ENCODE results near the gene JMJD1C. TPM values are rescaled to one million over a fixed set of nuclear protein-coding genes. Genes with fewer than 3 reads are reported as not detected.
"Not testable (repeated sequence)": the region's sequence is repeated elsewhere in the genome, so short reads cannot be mapped to it uniquely, and the experiment has no call there.

The JMJD1C gene
- polyA plus RNA-seq, 1 donor, result 79.5 TPM

GRCh38 chr10:63410633-63411032, 55.1 kb downstream of the JMJD1C start:
- DNase-seq (ENCODE audit: low read depth), result no peak

GRCh38 chr10:63409465-63410027, 56.2 kb downstream of the JMJD1C start:
- DNase-seq (ENCODE audit: low read depth), result no peak

GRCh38 chr10:63407136-63407662, 58.6 kb downstream of the JMJD1C start:
- DNase-seq (ENCODE audit: low read depth), result no peak

GRCh38 chr10:63396133-63396761, 69.5 kb downstream of the JMJD1C start:
- DNase-seq (ENCODE audit: low read depth), result peak; percentile 25

- DNase-seq (ENCODE audit: low read depth), result no peak
Measured at GRCh38 chr10:63393050-63393449, 72.7 kb downstream of the JMJD1C start.

GRCh38 chr10:63392224-63392623, 73.6 kb downstream of the JMJD1C start:
- DNase-seq (ENCODE audit: low read depth), result no peak

GRCh38 chr10:63391812-63392211, 74.0 kb downstream of the JMJD1C start:
- DNase-seq (ENCODE audit: low read depth), result no peak

GRCh38 chr10:63390521-63390920, 75.3 kb downstream of the JMJD1C start:
- no peak for DNase-seq (ENCODE audit: low read depth)

GRCh38 chr10:63388421-63389031, 77.3 kb downstream of the JMJD1C start:
- no peak for DNase-seq (ENCODE audit: low read depth)

- DNase-seq (ENCODE audit: low read depth), result no peak
Measured at GRCh38 chr10:63385254-63385653, 80.5 kb downstream of the JMJD1C start.

GRCh38 chr10:63384675-63385074, 81.1 kb downstream of the JMJD1C start:
- DNase-seq (ENCODE audit: low read depth), result no peak

- no peak for DNase-seq (ENCODE audit: low read depth)
Measured at GRCh38 chr10:63384001-63384400, 81.8 kb downstream of the JMJD1C start.

GRCh38 chr10:63383141-63383540, 82.6 kb downstream of the JMJD1C start:
- DNase-seq (ENCODE audit: low read depth), result no peak

- no peak for DNase-seq (ENCODE audit: low read depth)
Measured at GRCh38 chr10:63382066-63382465, 83.7 kb downstream of the JMJD1C start.

GRCh38 chr10:63377305-63377661, 88.5 kb downstream of the JMJD1C start:
- DNase-seq (ENCODE audit: low read depth), result not testable (repeated sequence)

- no peak for DNase-seq (ENCODE audit: low read depth)
Measured at GRCh38 chr10:63376560-63377304, 89.0 kb downstream of the JMJD1C start.

- DNase-seq (ENCODE audit: low read depth), result no peak
Measured at GRCh38 chr10:63375859-63376258, 89.9 kb downstream of the JMJD1C start.

GRCh38 chr10:63375458-63375857, 90.3 kb downstream of the JMJD1C start:
- no peak for DNase-seq (ENCODE audit: low read depth)

GRCh38 chr10:63374991-63375390, 90.8 kb downstream of the JMJD1C start:
- DNase-seq (ENCODE audit: low read depth), result no peak

GRCh38 chr10:63373176-63373575, 92.6 kb downstream of the JMJD1C start:
- DNase-seq (ENCODE audit: low read depth), result no peak

- DNase-seq (ENCODE audit: low read depth), result no peak
Measured at GRCh38 chr10:63369711-63370110, 96.1 kb downstream of the JMJD1C start.

GRCh38 chr10:63368365-63368764, 97.4 kb downstream of the JMJD1C start:
- DNase-seq (ENCODE audit: low read depth), result no peak

GRCh38 chr10:63366933-63367332, 98.8 kb downstream of the JMJD1C start:
- no peak for DNase-seq (ENCODE audit: low read depth)

Measured in forelimb muscle (tissue), 1 donor.